Calu3 (cell line): ENCODE data around the gene ASPHD1. TPM values are rescaled to one million over a fixed set of nuclear protein-coding genes. Genes with fewer than 3 reads are reported as not detected.
"Not testable (repeated sequence)": the region's sequence is repeated elsewhere in the genome, so short reads cannot be mapped to it uniquely, and the experiment has no call there.

Source experiments
- BruUV-seq: library from RNA; stranded (reverse); fragments of 400-500 nt; replicated peaks from 2 replicates; lab custom pipeline; 2021; lab: Mats Ljungman, UMichigan
- CTCF ChIA-PET: fragments of 300-600 bp; sonication (Branson Sonifier 250); formaldehyde crosslinking; loops from one replicate; lab custom pipeline; 2022; ENCODE audit warnings: antibody characterized with exemption; lab: Charles Lee
- DNase-seq: peaks from one replicate; pipeline ENCODE4 v3.0.0; 2022
- H3K27ac Mint-ChIP-seq: one replicate; pipeline ENCODE4 v1.8.0; 2022; ENCODE audit warnings: mixed read lengths; ENCODE audit not compliant: unreplicated experiment
- H3K27me3 Mint-ChIP-seq: one replicate; pipeline ENCODE4 v1.8.0; 2022; ENCODE audit warnings: mixed read lengths; ENCODE audit not compliant: unreplicated experiment
- H3K36me3 Mint-ChIP-seq: one replicate; pipeline ENCODE4 v1.8.0; 2022; ENCODE audit warnings: mild to moderate bottlenecking, moderate library complexity, mixed read lengths; ENCODE audit not compliant: insufficient read depth, unreplicated experiment
- H3K4me1 Mint-ChIP-seq: one replicate; pipeline ENCODE4 v1.8.0; 2022; ENCODE audit warnings: mild to moderate bottlenecking, low read depth, mixed read lengths; ENCODE audit not compliant: unreplicated experiment
- H3K4me3 Mint-ChIP-seq: one replicate; pipeline ENCODE4 v1.8.0; 2022; ENCODE audit warnings: mild to moderate bottlenecking, low read depth, moderate library complexity, mixed read lengths; ENCODE audit not compliant: unreplicated experiment
- H3K9me3 Mint-ChIP-seq: one replicate; pipeline ENCODE4 v1.8.0; 2022; ENCODE audit warnings: low read depth, mixed read lengths; ENCODE audit not compliant: unreplicated experiment
- CTCF ChIP-seq: fragments of 200-600 bp; IDR thresholded peaks from one replicate; pipeline ENCODE4 v1.8.0; 2022; ENCODE audit warnings: antibody characterized with exemption; ENCODE audit not compliant: unreplicated experiment
- intact Hi-C: fragments of 100-400 bp; cut with micrococcal nuclease; formaldehyde crosslinking; loops from one replicate; pipeline ENCODE4 v1.10.0; 2022; ENCODE audit not compliant: unreplicated experiment
- total RNA-seq: library from RNA; stranded (reverse); gene quantifications from 2 replicates; pipeline ENCODE4 v1.2.3, GENCODE V29; 2022

The ASPHD1 gene
- total RNA-seq, 1 experiment from 2014 or later = 54.1 TPM

GRCh38 chr16:29908719-29909220 is 8.5 kb downstream of the ASPHD1 start:
- no peak overlapping the region for H3K27ac Mint-ChIP-seq
- intact Hi-C loops = loop anchor here (10.0 kb wide), 1 partner anchor 84 kb away; the partner anchor contains the start of gene MVP
- CTCF ChIA-PET = interaction anchor here (0.7 kb wide), 1 partner anchor 12 kb away, joined by 3 read pairs; no protein-coding TSS in a partner anchor
- H3K9me3 Mint-ChIP-seq = no peaks in the 10 kb centered on the region
- TSS peak; percentile 9 for BruUV-seq
- no peak overlapping the region for H3K4me3 Mint-ChIP-seq
- no peaks in the 10 kb centered on the region for H3K27me3 Mint-ChIP-seq
- peaks cover 12% of the 10 kb centered on the region for H3K4me1 Mint-ChIP-seq
- TF ChIP-seq CTCF = no peak
- H3K36me3 Mint-ChIP-seq = peaks cover 86% of the 10 kb centered on the region
- no peak for DNase-seq

- Mint-ChIP-seq H3K4me3 (no peak overlapping the region), H3K4me1 (peaks cover 16% of the 10 kb centered on the region), H3K27me3 (no peaks in the 10 kb centered on the region), H3K36me3 (peaks cover 90% of the 10 kb centered on the region), H3K9me3 (no peaks in the 10 kb centered on the region), H3K27ac (no peak overlapping the region)
- BruUV-seq = no TSS peak
- DNase-seq = no peak
- intact Hi-C loops = loop anchor here (10.0 kb wide), 1 partner anchor 85 kb away; the partner anchor contains the start of gene MVP
- no peak for TF ChIP-seq CTCF
- CTCF ChIA-PET = interaction anchor here (0.7 to 1.0 kb wide), 2 partner anchors 10 to 194 kb away, joined by 3 read pairs; partner anchors contain the start of gene SEZ6L2
Measured at GRCh38 chr16:29909391-29909790, 9.1 kb downstream of the ASPHD1 start.

- H3K36me3 Mint-ChIP-seq = peaks cover 91% of the 10 kb centered on the region
- CTCF ChIA-PET = interaction anchor here (0.7 to 1.3 kb wide), 3 partner anchors 8 to 195 kb away, joined by 3 read pairs; partner anchors contain the start of gene SEZ6L2
- DNase-seq, BruUV-seq, H3K9me3 Mint-ChIP-seq, H3K4me3 Mint-ChIP-seq, H3K27me3 Mint-ChIP-seq, H3K27ac Mint-ChIP-seq: not testable (repeated sequence)
- peaks cover 20% of the 10 kb centered on the region for H3K4me1 Mint-ChIP-seq
- intact Hi-C loops = loop anchor here (10.0 kb wide), 1 partner anchor 85 kb away; the partner anchor contains the start of gene MVP
Measured at GRCh38 chr16:29909851-29910250, 9.6 kb downstream of the ASPHD1 start.

GRCh38 chr16:29910819-29911675 is 10.8 kb downstream of the ASPHD1 start:
- CTCF ChIA-PET = interaction anchor here (1.3 kb wide), 1 partner anchor 10 kb away, joined by 3 read pairs; no protein-coding TSS in a partner anchor
- H3K4me1 Mint-ChIP-seq = peaks cover 32% of the 10 kb centered on the region
- DNase-seq = no peak
- H3K9me3 Mint-ChIP-seq = no peaks in the 10 kb centered on the region
- BruUV-seq = no TSS peak
- H3K4me3 Mint-ChIP-seq = no peak overlapping the region
- intact Hi-C loops = no loop called here
- TF ChIP-seq CTCF = no peak
- H3K36me3 Mint-ChIP-seq = peaks cover 91% of the 10 kb centered on the region
- H3K27me3 Mint-ChIP-seq = no peaks in the 10 kb centered on the region
- H3K27ac Mint-ChIP-seq = peak overlapping the region; percentile 39
